ENCODE results near the gene MATR3.

Gene MATR3

GRCh38 chr5:139378941-139379361 is 85.4 kb downstream of the MATR3 start:
- Histone ChIP-seq H4K20me1 (ENCODE audit: insufficient read depth, low read length) (no peaks in the 10 kb centered on the region), H3K4me3 (ENCODE audit: low read length) (no peak overlapping the region), H3K27ac (ENCODE audit: low read length) (no peak overlapping the region), H3K36me3 (replicated peaks; ENCODE audit: low read depth, low read length) (no peaks in the 10 kb centered on the region), H3K9me3 (ENCODE audit: insufficient read depth, low read length) (no peaks in the 10 kb centered on the region), H3K27me3 (ENCODE audit: low read depth, low read length) (no peaks in the 10 kb centered on the region), H3K79me2 (ENCODE audit: low read length) (no peaks in the 10 kb centered on the region), H3K4me2 (ENCODE audit: low read length) (no peak overlapping the region), H3K4me1 (ENCODE audit: low read length) (no peaks in the 10 kb centered on the region), H2AFZ (ENCODE audit: low read depth, low read length) (no peak overlapping the region), H3K9ac (ENCODE audit: low read length) (no peak overlapping the region)
- no peak for TF ChIP-seq EZH2phosphoT487 (IDR thresholded peaks at IDR 0.05; ENCODE audit: low read depth)
- TF ChIP-seq, protein P1, sequence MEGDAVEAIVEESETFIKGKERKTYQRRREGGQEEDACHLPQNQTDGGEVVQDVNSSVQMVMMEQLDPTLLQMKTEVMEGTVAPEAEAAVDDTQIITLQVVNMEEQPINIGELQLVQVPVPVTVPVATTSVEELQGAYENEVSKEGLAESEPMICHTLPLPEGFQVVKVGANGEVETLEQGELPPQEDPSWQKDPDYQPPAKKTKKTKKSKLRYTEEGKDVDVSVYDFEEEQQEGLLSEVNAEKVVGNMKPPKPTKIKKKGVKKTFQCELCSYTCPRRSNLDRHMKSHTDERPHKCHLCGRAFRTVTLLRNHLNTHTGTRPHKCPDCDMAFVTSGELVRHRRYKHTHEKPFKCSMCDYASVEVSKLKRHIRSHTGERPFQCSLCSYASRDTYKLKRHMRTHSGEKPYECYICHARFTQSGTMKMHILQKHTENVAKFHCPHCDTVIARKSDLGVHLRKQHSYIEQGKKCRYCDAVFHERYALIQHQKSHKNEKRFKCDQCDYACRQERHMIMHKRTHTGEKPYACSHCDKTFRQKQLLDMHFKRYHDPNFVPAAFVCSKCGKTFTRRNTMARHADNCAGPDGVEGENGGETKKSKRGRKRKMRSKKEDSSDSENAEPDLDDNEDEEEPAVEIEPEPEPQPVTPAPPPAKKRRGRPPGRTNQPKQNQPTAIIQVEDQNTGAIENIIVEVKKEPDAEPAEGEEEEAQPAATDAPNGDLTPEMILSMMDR (IDR thresholded peaks at IDR 0.05; ENCODE audit: low read depth, low read length): no peak

GRCh38 chr5:139379626-139380449 is 86.3 kb downstream of the MATR3 start:
- Histone ChIP-seq H3K9me3 (ENCODE audit: insufficient read depth, low read length) (no peaks in the 10 kb centered on the region), H3K4me3 (ENCODE audit: low read length) (no peak overlapping the region), H3K9ac (ENCODE audit: low read length) (no peak overlapping the region), H3K4me1 (ENCODE audit: low read length) (peaks cover 7% of the 10 kb centered on the region), H2AFZ (ENCODE audit: low read depth, low read length) (no peak overlapping the region), H3K27me3 (ENCODE audit: low read depth, low read length) (no peaks in the 10 kb centered on the region), H3K27ac (ENCODE audit: low read length) (no peak overlapping the region), H3K36me3 (replicated peaks; ENCODE audit: low read depth, low read length) (no peaks in the 10 kb centered on the region), H3K4me2 (ENCODE audit: low read length) (no peak overlapping the region), H4K20me1 (ENCODE audit: insufficient read depth, low read length) (no peaks in the 10 kb centered on the region), H3K79me2 (ENCODE audit: low read length) (no peaks in the 10 kb centered on the region)
- TF ChIP-seq EZH2phosphoT487 (IDR thresholded peaks at IDR 0.05; ENCODE audit: low read depth): no peak
- TF ChIP-seq, protein P1 (IDR thresholded peaks at IDR 0.05; ENCODE audit: low read depth, low read length): no peak

All from OCI-LY3 (cell line).